ENCODE data around the gene PIK3CD. TPM values are rescaled to one million over a fixed set of nuclear protein-coding genes. Genes with fewer than 3 reads are reported as not detected.

PIK3CD gene
- total and polyA plus RNA-seq, 2 of the 4 experiments (the other 2 are of a cell fraction) = 5.0 to 12.1 TPM

DNA sequence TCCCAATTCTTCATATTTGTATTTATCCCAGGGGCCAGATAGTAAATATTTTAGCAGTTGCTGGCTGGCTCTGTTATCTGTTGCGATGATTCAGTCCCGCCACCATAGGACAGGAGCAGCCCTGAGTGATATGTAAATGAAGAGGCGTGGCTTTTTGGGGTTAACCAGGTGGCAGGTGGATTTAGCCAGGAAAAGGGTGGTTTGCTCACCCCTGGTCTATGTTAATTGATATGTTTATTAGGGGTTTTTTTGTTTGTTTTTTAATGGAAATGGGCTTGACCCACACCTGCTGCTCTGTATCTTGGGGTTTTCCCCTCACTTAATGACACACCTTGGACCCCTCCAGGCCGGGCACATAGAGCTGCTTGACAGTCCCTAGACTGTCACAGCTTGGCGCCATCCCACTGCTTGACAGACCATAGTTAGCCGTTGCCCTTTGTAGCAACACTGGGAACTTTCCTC lies 62.8 kb downstream of the PIK3CD start:
- Histone ChIP-seq H2AK5ac (ENCODE audit: low read depth, low read length) (no peak overlapping the region), H3K14ac (replicated peaks; ENCODE audit: low read depth, low read length) (no peak overlapping the region), H3K23ac (ENCODE audit: low read depth, low read length) (no peak overlapping the region), H4K20me1 (ENCODE audit: insufficient read depth, low read length) (peaks cover 2% of the 10 kb centered on the region; the same call in 1 of the 2 replicates), H2BK20ac (ENCODE audit: low read depth, low read length) (no peak overlapping the region), H4K8ac (ENCODE audit: low read depth in 2 of 2, low read length in 2 of 2) (no peak overlapping the region), H2BK5ac (ENCODE audit: low read depth, low read length, poor library complexity, severe bottlenecking) (no peak overlapping the region), H2AFZ (replicated peaks; ENCODE audit: low read length, poor library complexity) (no peak overlapping the region), H4K91ac (ENCODE audit: insufficient read depth, low read depth, low read length) (no peak overlapping the region), H3K9me1 (ENCODE audit: insufficient read depth, low read length) (peaks cover 3% of the 10 kb centered on the region; the same call in 1 of the 2 replicates), H3K79me1 (ENCODE audit: low read depth in 1 of 2, low read length in 2 of 2) (peaks cover 0 to 2% of the 10 kb centered on the region in 2 experiments; a peak in 2 of 4 replicates), H2AK9ac (replicated peaks; ENCODE audit: low read depth, low read length, poor library complexity) (no peak overlapping the region), H3K18ac (ENCODE audit: low read depth, low read length) (no peak overlapping the region), H3K27ac (ENCODE audit: insufficient read depth, low read length) (no peak overlapping the region), H3K9me3 (ENCODE audit: control insufficient read depth, insufficient read depth, low read length) (no peaks in the 10 kb centered on the region), H3K4me2 (ENCODE audit: low read depth, low read length) (no peak overlapping the region), H3K36me3 (ENCODE audit: control insufficient read depth, insufficient read depth, low read length) (peaks cover 27% of the 10 kb centered on the region), H3K9ac (ENCODE audit: low read depth, low read length) (no peak overlapping the region), H3K56ac (ENCODE audit: extremely low read depth, insufficient read depth, low read length) (no peak overlapping the region), H3K4me3 (ENCODE audit: insufficient read depth, low read depth, low read length) (no peak overlapping the region), H3K4ac (ENCODE audit: low read depth, low read length) (no peak overlapping the region), H3K4me1 (ENCODE audit: control insufficient read depth, insufficient read depth, low read length) (peaks cover 3% of the 10 kb centered on the region), H2BK15ac (ENCODE audit: low read depth, low read length) (no peak overlapping the region), H2BK120ac (ENCODE audit: low read depth, low read length) (no peak overlapping the region), H3K27me3 (ENCODE audit: control insufficient read depth, insufficient read depth, low read length) (no peaks in the 10 kb centered on the region), H4K5ac (ENCODE audit: low read depth, low read length) (no peak overlapping the region)
- WGBS, 2 experiments (ENCODE audit: extremely low coverage in 2 of 2, insufficient read length in 1 of 2) = 55% methylated on average over 4 of the region's 6 CpGs; no CpG with 5 or more reads in 1 of the 2 experiments
- intact Hi-C loops (cut with micrococcal nuclease) = no loop called here
- no TSS peak for BruUV-seq (replicated peaks)
- ChIA-PET POLR2A (ENCODE audit: unreplicated experiment) (no interaction called here), CTCF (no interaction called here)
- in situ Hi-C loops (cut with MboI; ENCODE audit: low sequenced_read_pairs) = no loop called here
- dilution Hi-C loops (cut with HindIII; ENCODE audit: low sequenced_read_pairs, unreplicated experiment) = no loop called here
- DNase-seq (no peak), ATAC-seq (ENCODE audit: low read depth) (no peak)
- TF ChIP-seq POLR2A (IDR thresholded peaks at IDR 0.05; ENCODE audit: low read depth, low read length) (no peak), BHLHE40 (IDR thresholded peaks at IDR 0.05; ENCODE audit: low read depth, low read length) (no peak), USF2 (IDR thresholded peaks at IDR 0.05; ENCODE audit: low read depth, low read length) (no peak), MXI1 (IDR thresholded peaks at IDR 0.05; ENCODE audit: borderline replicate concordance, low read depth, low read length) (no peak), NFE2L2 (IDR thresholded peaks at IDR 0.05; ENCODE audit: low read depth, low read length) (no peak), RAD21 (IDR thresholded peaks at IDR 0.05; ENCODE audit: low read length) (no peak), CEBPB (IDR thresholded peaks at IDR 0.05; ENCODE audit: low read depth, low read length) (no peak), MAZ (IDR thresholded peaks at IDR 0.05; ENCODE audit: borderline replicate concordance, low read depth, low read length) (no peak)
- TF ChIP-seq, protein P1, sequence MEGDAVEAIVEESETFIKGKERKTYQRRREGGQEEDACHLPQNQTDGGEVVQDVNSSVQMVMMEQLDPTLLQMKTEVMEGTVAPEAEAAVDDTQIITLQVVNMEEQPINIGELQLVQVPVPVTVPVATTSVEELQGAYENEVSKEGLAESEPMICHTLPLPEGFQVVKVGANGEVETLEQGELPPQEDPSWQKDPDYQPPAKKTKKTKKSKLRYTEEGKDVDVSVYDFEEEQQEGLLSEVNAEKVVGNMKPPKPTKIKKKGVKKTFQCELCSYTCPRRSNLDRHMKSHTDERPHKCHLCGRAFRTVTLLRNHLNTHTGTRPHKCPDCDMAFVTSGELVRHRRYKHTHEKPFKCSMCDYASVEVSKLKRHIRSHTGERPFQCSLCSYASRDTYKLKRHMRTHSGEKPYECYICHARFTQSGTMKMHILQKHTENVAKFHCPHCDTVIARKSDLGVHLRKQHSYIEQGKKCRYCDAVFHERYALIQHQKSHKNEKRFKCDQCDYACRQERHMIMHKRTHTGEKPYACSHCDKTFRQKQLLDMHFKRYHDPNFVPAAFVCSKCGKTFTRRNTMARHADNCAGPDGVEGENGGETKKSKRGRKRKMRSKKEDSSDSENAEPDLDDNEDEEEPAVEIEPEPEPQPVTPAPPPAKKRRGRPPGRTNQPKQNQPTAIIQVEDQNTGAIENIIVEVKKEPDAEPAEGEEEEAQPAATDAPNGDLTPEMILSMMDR (conservative IDR thresholded peaks at IDR 0.05; ENCODE audit: low read depth, low read length) = no peak

Data from IMR-90 (cell line).